T-cell (primary cell): ENCODE measurements around the gene TTC23. TPM values are rescaled to one million over a fixed set of nuclear protein-coding genes. Genes with fewer than 3 reads are reported as not detected.
A peak's percentile ranks its signal among the peaks of the same experiment; 100 is the strongest.

Source experiments
- ATAC-seq, 4 experiments: fragments of 200-7000 bp in 3 of 4; fragments of 150-1000 bp in 1 of 4; cut with Tn5 transposase; replicated peaks in 1 of 4; 1 replicate in 3 of 4; 2 replicates in 1 of 4; pipeline ENCODE4 v1.10.0; 2021; ENCODE audit warnings: moderate library complexity in 3 of 4, mild to moderate bottlenecking in 2 of 4, moderate number of reproducible peaks in 1 of 4
- CTCF ChIA-PET, 2 donors: fragments of 300-600 bp; sonication (Branson Sonifier 250); formaldehyde crosslinking; loops; one replicate each; lab custom pipeline; 2022; ENCODE audit warnings: antibody characterized with exemption in 2 of 2; lab: Charles Lee
- POLR2A ChIA-PET, 2 donors: fragments of 300-600 bp; sonication (Branson Sonifier 250); formaldehyde crosslinking; loops; one replicate each; lab custom pipeline; 2022; ENCODE audit warnings: antibody characterized with exemption in 2 of 2; lab: Charles Lee
- DNase-seq, 35 experiments: peaks; one replicate each; pipeline versions ENCODE4 v3.0.0 to v3.0.0-alpha.2; 2013 to 2023
- H3K27ac ChIP-seq: one replicate; pipeline ENCODE4 v1.5.1; 2013; ENCODE audit warnings: low read length
- H3K27me3 ChIP-seq, 2 experiments: replicated peaks in 1 of 2; 1 replicate in 1 of 2; 2 replicates in 1 of 2; pipeline versions ENCODE4 v1.6.1 to v1.7.0; 2013; ENCODE audit warnings: low read length in 1 of 2, mixed read lengths in 1 of 2; ENCODE audit not compliant: control insufficient read depth in 2 of 2, insufficient read depth in 2 of 2; ENCODE audit errors: extremely low read depth in 1 of 2
- H3K36me3 ChIP-seq, 2 donors: 1 replicate in 1 of 2; 2 replicates in 1 of 2; pipeline versions ENCODE4 v1.6.1 to v1.7.0; 2013; ENCODE audit warnings: low read length in 1 of 2; ENCODE audit not compliant: control insufficient read depth in 2 of 2, insufficient read depth in 1 of 2; ENCODE audit errors: extremely low read depth in 1 of 2
- H3K4me1 ChIP-seq, 2 experiments: 1 replicate in 1 of 2; 2 replicates in 1 of 2; pipeline versions ENCODE4 v1.6.1 to v1.7.0; 2013; ENCODE audit warnings: low read length in 2 of 2, mixed read lengths in 1 of 2; ENCODE audit not compliant: insufficient read depth in 2 of 2, control insufficient read depth in 1 of 2; ENCODE audit errors: extremely low read depth in 1 of 2
- H3K4me3 ChIP-seq, 2 donors: 1 replicate in 1 of 2; 2 replicates in 1 of 2; pipeline versions ENCODE4 v1.5.1 to v1.7.0; 2013; ENCODE audit warnings: mild to moderate bottlenecking in 2 of 2, low read length in 1 of 2, moderate library complexity in 1 of 2; ENCODE audit not compliant: control insufficient read depth in 1 of 2; ENCODE audit errors: extremely low read depth in 1 of 2
- H3K9me3 ChIP-seq: 2 replicates; pipeline ENCODE4 v1.7.0; 2013
- H3K27ac Mint-ChIP-seq, 2 donors: one replicate each; pipeline ENCODE4 v1.8.0; 2020 to 2021; ENCODE audit warnings: mild to moderate bottlenecking in 2 of 2, mixed read lengths in 2 of 2
- H3K27me3 Mint-ChIP-seq, 2 donors: one replicate each; pipeline ENCODE4 v1.8.0; 2021 to 2022; ENCODE audit warnings: mixed read lengths in 2 of 2
- H3K36me3 Mint-ChIP-seq: one replicate; pipeline ENCODE4 v1.8.0; 2021; ENCODE audit warnings: mixed read lengths
- H3K4me1 Mint-ChIP-seq, 3 donors: one replicate each; pipeline ENCODE4 v1.8.0; 2020 to 2022; ENCODE audit warnings: mixed read lengths in 3 of 3, mild to moderate bottlenecking in 1 of 3
- H3K4me3 Mint-ChIP-seq, 3 donors: one replicate each; pipeline ENCODE4 v1.8.0; 2020 to 2022; ENCODE audit warnings: mild to moderate bottlenecking in 3 of 3, mixed read lengths in 3 of 3, moderate library complexity in 3 of 3
- H3K9me3 Mint-ChIP-seq, 3 donors: one replicate each; pipeline ENCODE4 v1.8.0; 2020 to 2022; ENCODE audit warnings: mixed read lengths in 3 of 3
- WGBS: methylation state at CpG from one replicate; pipeline ENCODE4 v1.1.5; 2013; ENCODE audit warnings: missing lambda C conversion rate; ENCODE audit not compliant: insufficient coverage; 5-methylcytosine and 5-hydroxymethylcytosine counted together
- total RNA-seq, 35 experiments: library from RNA in 6 of 35; stranded (reverse) in 6 of 35; fragments of 120-200 nt in 1 of 35; gene quantifications; one replicate each; pipeline versions ENCODE4 v1.2.1 to v1.2.4 and lab custom pipeline; 2013 to 2026

Gene TTC23, protein sequence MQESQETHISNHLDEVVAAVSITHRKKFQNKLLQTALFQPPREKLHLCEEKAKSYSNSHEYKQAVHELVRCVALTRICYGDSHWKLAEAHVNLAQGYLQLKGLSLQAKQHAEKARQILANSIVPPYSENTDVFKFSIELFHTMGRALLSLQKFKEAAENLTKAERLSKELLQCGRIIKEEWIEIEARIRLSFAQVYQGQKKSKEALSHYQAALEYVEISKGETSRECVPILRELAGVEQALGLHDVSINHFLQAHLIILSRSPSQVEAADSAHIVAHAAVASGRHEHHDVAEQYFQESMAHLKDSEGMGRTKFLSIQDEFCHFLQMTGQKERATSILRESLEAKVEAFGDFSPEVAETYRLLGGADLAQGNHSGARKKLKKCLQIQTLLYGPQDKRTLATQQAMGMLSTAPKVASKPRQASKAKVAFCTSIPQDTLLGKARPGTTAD
- total RNA-seq (1 to 10 TPM in 2 of 5 donors, under 1 TPM in 1, not detected in 2; 0.18 to 2.2 (median 1.3) TPM), total RNA-seq (lab: John Stamatoyannopoulos, UW) (0.32 to 3.7 (median 0.79) reads per million in 29 experiments)
- total RNA-seq (2013), result 0.87 TPM

DNA sequence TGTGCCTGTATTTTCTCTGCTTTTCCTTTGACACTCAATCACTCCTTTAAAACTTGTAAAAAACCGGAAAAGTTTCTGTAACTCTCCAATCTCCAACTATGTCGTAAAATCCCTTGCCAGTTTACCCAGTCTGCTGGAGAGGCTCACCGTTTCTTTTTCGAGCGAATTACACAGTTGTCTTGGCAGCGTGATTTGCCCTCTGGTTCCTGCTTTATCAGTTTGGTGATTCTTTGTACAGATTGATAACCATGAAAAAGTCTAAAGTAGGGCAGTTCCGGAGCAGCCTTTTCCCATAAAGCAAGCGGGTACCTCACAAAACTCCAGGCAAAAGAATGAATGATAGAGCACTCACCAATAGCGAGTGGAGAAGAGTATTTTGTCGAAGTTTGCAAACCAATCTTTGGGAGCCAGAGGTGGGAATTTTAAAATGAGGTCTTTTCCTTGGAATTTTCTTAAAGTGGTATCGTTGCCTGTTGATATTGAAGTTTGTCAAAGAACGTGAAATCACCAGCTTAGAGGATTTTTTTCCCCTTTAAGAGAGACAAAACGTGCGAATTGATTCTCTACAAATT is at the start of gene TTC23:
Gene TTC23, minus strand, starts transcription at position 312 of the 572 bp plus-strand sequence. CDS start 20,869 bp downstream, outside the sequence.
- 27% methylated on average over 3 of the region's 14 CpGs for WGBS
- Mint-ChIP-seq H3K4me1 (peaks cover 29 to 32% (median 30%) of the 10 kb centered on the region in 3 donors), H3K27me3 (no peaks in the 10 kb centered on the region), H3K27ac (peak within 1 kb of the TSS in 1 of 2 donors; percentile 91), H3K9me3 (peaks cover 0 to 3% (median 0%) of the 10 kb centered on the region in 3 donors), H3K4me3 (peak within 1 kb of the TSS in 2 of 3 donors; percentile 86 to 92), H3K36me3 (no peaks in the 10 kb centered on the region)
- ATAC-seq (no peak), DNase-seq (peak in 1 of 35 experiments; percentile 9)
- ChIA-PET CTCF (interaction anchor here in 1 of 2 donors (0.6 kb wide), 1 partner anchor 484 kb away, joined by 4 read pairs; no protein-coding TSS in a partner anchor), POLR2A (no interaction called here)
- H3K4me1 ChIP-seq, result peaks cover 13 to 25% of the 10 kb centered on the region in 2 experiments
- peak within 1 kb of the TSS; percentile 70 for H3K27ac ChIP-seq
- H3K27me3 ChIP-seq, result no peaks in the 10 kb centered on the region
- H3K4me3 ChIP-seq, result no peak within 1 kb of the TSS
- H3K9me3 ChIP-seq, result no peaks in the 10 kb centered on the region
- H3K36me3 ChIP-seq, result no peaks in the 10 kb centered on the region

DNA sequence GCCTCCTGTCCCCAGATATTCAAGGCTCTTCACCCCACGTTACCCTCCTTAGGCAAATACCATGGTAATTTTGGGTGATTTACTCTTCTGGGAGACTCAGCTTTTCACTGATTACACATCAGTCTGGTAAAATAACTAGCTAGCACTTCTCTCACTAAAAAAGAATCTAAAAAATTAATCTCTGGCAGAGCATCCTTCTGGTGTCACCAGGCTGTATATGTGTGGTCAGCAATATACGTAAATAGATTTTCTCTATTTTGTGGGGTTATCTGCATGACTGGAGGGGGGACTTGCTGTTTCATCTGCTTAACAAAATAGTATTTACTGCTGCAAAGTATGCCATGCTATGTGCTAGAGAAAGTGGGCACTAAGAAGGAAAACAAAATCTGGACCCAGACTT is 47.0 kb upstream of the TTC23 start:
- H3K36me3 ChIP-seq, result no peaks in the 10 kb centered on the region
- H3K9me3 Mint-ChIP-seq, result peaks cover 0 to 8% (median 0%) of the 10 kb centered on the region in 3 donors
- no peaks in the 10 kb centered on the region for H3K4me1 Mint-ChIP-seq
- DNase-seq (no peak), ATAC-seq (no peak)
- H3K27ac ChIP-seq, result no peak overlapping the region
- no peaks in the 10 kb centered on the region for H3K9me3 ChIP-seq
- no peaks in the 10 kb centered on the region for H3K4me1 ChIP-seq
- H3K27me3 ChIP-seq, result no peaks in the 10 kb centered on the region
- no peak overlapping the region for H3K27ac Mint-ChIP-seq
- H3K4me3 Mint-ChIP-seq, result no peak overlapping the region
- H3K4me3 ChIP-seq, result no peak overlapping the region
- ChIA-PET CTCF (interaction anchor here in 1 of 2 donors (0.8 to 1.1 kb wide), 2 partner anchors 407 to 460 kb away, joined by 3 to 4 read pairs; no protein-coding TSS in a partner anchor), POLR2A (no interaction called here)
- peaks cover 40% of the 10 kb centered on the region for H3K36me3 Mint-ChIP-seq
- WGBS, result 100% methylated on average over 1 of the region's 2 CpGs
- H3K27me3 Mint-ChIP-seq, result no peaks in the 10 kb centered on the region

DNA sequence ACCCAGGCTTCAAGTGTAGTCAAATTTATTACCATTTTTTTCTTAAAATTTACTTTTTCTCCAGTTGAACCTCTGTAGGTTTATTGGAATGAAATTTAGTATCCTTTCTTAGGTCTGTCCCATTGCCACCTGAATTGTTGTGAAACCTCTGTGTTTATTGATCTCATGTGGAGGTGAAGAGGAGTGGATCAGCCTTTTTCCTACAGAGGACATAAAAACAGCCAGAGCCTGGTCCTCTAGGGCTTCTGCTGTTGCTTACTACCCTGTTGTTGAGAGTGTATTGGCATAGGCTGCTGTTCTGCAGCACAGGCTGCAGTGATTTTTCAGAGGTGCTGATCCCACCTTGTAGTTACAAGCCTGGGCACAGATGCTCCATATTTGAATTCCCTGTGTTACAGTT is 46.5 kb upstream of the TTC23 start:
- Mint-ChIP-seq H3K27ac (no peak overlapping the region), H3K9me3 (peaks cover 0 to 8% (median 0%) of the 10 kb centered on the region in 3 donors), H3K4me3 (no peak overlapping the region), H3K27me3 (no peaks in the 10 kb centered on the region), H3K36me3 (peaks cover 43% of the 10 kb centered on the region), H3K4me1 (no peaks in the 10 kb centered on the region)
- Histone ChIP-seq H3K4me3 (no peak overlapping the region), H3K36me3 (no peaks in the 10 kb centered on the region), H3K27ac (no peak overlapping the region), H3K9me3 (no peaks in the 10 kb centered on the region), H3K4me1 (no peaks in the 10 kb centered on the region), H3K27me3 (no peaks in the 10 kb centered on the region)
- CTCF ChIA-PET, result no interaction called here
- no peak for DNase-seq
- ATAC-seq, result no peak
- POLR2A ChIA-PET, result no interaction called here

DNA sequence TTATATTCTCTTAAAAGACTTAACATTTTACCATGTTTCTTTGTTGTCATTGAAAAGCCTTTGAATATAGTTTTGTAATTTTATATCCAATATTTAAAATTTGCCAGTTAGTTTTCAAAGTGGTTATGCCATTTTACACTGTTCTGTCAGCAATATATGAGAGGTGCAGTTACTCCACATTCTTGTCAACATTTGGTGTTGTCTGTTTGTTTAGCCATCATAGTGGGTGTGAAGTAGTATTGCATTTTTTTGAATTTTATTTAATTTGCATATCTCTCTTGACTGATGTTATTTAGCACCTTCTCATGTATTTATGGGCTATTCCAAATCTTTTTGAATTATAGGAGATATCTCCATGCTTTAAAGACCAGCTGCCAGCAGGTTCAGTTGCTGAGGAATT is 42.3 kb upstream of the TTC23 start:
- H3K27ac ChIP-seq, result no peak overlapping the region
- Mint-ChIP-seq H3K27ac (no peak overlapping the region), H3K9me3 (peaks cover 0 to 8% (median 0%) of the 10 kb centered on the region in 3 donors), H3K4me1 (no peaks in the 10 kb centered on the region), H3K4me3 (no peak overlapping the region), H3K36me3 (peaks cover 51% of the 10 kb centered on the region), H3K27me3 (no peaks in the 10 kb centered on the region)
- no peaks in the 10 kb centered on the region for H3K36me3 ChIP-seq
- no peaks in the 10 kb centered on the region for H3K4me1 ChIP-seq
- POLR2A ChIA-PET, result interaction anchor here in 1 of 2 donors (0.6 kb wide), 1 partner anchor 399 kb away, joined by 3 read pairs; no protein-coding TSS in a partner anchor
- no peaks in the 10 kb centered on the region for H3K9me3 ChIP-seq
- H3K27me3 ChIP-seq, result no peaks in the 10 kb centered on the region
- CTCF ChIA-PET, result no interaction called here
- no peak overlapping the region for H3K4me3 ChIP-seq
- ATAC-seq (no peak), DNase-seq (no peak)

DNA sequence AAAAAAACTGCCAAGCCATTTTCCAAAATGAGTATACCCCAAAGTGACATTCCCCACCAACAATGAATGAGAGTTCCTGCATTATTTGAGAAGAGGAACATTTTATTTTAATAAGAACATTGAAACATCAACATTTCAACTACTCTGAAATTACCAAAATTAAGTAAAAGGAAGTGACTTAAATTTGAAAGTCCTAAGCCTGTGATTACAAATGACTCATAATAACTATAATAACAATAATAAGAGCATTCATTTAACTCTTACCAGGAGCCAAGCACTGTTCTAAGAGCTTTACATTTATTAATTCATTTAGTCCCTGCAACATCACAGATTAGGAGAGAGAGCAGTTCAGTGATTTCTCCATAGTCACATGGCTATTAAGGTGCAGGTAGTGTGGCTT is 34.3 kb upstream of the TTC23 start:
- H3K27ac ChIP-seq, result no peak overlapping the region
- DNase-seq, result no peak
- H3K27me3 ChIP-seq, result no peaks in the 10 kb centered on the region
- no peak overlapping the region for H3K4me3 ChIP-seq
- H3K9me3 ChIP-seq, result no peaks in the 10 kb centered on the region
- Mint-ChIP-seq H3K27ac (no peak overlapping the region), H3K4me1 (peaks cover 16 to 27% (median 18%) of the 10 kb centered on the region in 3 donors), H3K4me3 (no peak overlapping the region), H3K9me3 (no peaks in the 10 kb centered on the region), H3K27me3 (no peaks in the 10 kb centered on the region), H3K36me3 (peaks cover 29% of the 10 kb centered on the region)
- H3K4me1 ChIP-seq, result no peaks in the 10 kb centered on the region
- no peak for ATAC-seq
- H3K36me3 ChIP-seq, result no peaks in the 10 kb centered on the region
- CTCF ChIA-PET, result interaction anchor here (0.6 to 2.5 kb wide), 2 partner anchors 420 to 433 kb away, joined by 3 to 11 read pairs; no protein-coding TSS in a partner anchor
- POLR2A ChIA-PET, result interaction anchor here in 1 of 2 donors (0.6 kb wide), 1 partner anchor 449 kb away, joined by 3 read pairs; no protein-coding TSS in a partner anchor

DNA sequence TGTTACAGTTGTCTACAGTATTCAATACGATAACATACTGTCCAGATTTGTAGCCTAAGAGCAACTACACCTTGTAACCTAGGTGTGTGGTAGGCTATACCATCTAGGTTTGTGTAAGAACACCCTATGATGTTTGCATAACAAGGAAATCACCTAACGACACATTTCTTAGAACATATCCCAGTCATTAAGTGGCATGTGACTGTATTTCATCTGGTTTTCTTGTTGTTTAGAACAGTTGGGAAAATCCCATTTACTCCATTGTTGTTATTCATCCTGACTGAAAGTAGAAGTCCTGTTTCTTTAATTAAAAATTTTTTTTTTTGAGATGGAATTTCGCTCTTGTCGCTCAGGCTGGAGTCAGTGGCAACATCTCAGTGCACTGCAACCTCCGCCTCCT is 33.2 kb upstream of the TTC23 start:
- DNase-seq (no peak), ATAC-seq (no peak)
- Histone ChIP-seq H3K4me3 (no peak overlapping the region), H3K36me3 (no peaks in the 10 kb centered on the region), H3K9me3 (no peaks in the 10 kb centered on the region), H3K4me1 (no peaks in the 10 kb centered on the region), H3K27ac (no peak overlapping the region), H3K27me3 (no peaks in the 10 kb centered on the region)
- CTCF ChIA-PET, result no interaction called here
- peaks cover 16 to 27% (median 18%) of the 10 kb centered on the region in 3 donors for H3K4me1 Mint-ChIP-seq
- no CpG with 5 or more reads among the region's 5 CpGs for WGBS
- H3K27me3 Mint-ChIP-seq, result no peaks in the 10 kb centered on the region
- POLR2A ChIA-PET, result no interaction called here
- no peak overlapping the region for H3K27ac Mint-ChIP-seq
- H3K4me3 Mint-ChIP-seq, result no peak overlapping the region
- peaks cover 27% of the 10 kb centered on the region for H3K36me3 Mint-ChIP-seq
- H3K9me3 Mint-ChIP-seq, result no peaks in the 10 kb centered on the region
